ENCODE results near the gene HDHD2.

- TF ChIP-seq POLR2A (IDR thresholded peaks at IDR 0.05): no peak
- no peak for TF ChIP-seq EP300 (IDR thresholded peaks at IDR 0.05)
Measured at GRCh38 chr18:47100212-47100831, 50.0 kb downstream of the HDHD2 start.

Data from tibial nerve (tissue), 3 donors.